SIG-M5 treated with dmso at 0.1 percent for 504 hours (cell line): Measurements from ENCODE around the gene ITGBL1.

Source experiments
- DNase-seq: peaks from one replicate; lab custom pipeline; 2025; ENCODE audit not compliant: unreplicated experiment; lab: John Stamatoyannopoulos, UW

ITGBL1 gene

GRCh38 chr13:101736566-101736965 lies 284.1 kb downstream of the ITGBL1 start:
- no peak for DNase-seq

DNA sequence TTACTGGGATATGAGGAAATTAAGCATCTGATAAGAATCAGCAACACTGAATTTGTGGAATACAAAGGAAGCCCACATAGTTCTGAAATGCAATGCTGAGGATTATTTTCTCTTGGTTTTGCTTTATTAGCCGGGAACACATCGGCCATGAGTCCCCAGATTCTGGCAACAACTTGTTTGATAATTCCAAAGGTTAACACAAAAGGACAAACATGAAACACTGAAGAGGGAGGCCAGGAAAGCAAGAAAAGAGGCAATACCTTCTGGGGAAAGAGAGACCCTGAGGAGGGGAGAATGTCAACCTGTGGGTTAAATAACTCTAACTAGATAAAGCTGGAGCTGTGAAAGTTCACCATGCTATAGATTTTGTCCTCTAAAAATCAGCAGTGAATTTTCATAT lies 285.9 kb downstream of the ITGBL1 start:
- no peak for DNase-seq

DNA sequence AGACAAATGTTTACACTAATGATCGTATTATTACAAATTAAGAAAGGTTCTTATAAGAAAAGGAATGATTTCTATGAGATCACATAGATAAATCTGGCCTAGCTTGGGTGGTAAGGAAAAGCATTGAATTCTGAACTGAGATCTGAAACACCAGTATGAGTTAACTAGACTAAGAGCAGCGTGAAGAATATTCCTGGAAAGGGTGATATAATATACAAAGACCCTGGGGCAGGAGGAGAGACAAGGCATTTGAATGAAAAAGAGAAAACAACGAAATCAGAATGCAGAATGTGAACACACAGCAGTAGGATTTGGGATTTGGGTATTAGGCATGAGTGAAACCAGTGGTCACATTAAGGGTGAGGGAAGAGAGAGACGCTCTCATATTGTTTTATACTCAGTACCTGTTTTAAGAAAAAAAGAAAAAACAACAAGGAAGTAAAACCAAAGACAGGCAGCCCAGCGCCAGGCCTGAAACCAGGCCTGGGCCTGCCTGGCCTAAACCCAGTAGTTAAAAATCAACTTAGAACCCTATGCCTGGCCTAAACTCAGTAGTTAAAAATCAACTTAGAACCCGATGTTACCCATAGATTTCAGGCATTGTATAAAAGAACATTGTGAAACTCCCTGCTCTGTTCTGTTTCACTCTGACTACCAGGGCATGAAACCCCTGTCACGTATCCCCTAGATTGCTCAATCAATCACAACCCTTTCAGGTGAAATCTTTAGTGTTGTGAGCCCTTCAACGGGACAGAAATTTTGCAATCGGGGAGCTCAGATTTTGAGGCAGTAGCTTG lies 287.1 kb downstream of the ITGBL1 start:
- no peak for DNase-seq

- no peak for DNase-seq
Observed at GRCh38 chr13:101746513-101746912, 294.0 kb downstream of the ITGBL1 start.

GRCh38 chr13:101747039-101747438 lies 294.6 kb downstream of the ITGBL1 start:
- DNase-seq = no peak

DNA sequence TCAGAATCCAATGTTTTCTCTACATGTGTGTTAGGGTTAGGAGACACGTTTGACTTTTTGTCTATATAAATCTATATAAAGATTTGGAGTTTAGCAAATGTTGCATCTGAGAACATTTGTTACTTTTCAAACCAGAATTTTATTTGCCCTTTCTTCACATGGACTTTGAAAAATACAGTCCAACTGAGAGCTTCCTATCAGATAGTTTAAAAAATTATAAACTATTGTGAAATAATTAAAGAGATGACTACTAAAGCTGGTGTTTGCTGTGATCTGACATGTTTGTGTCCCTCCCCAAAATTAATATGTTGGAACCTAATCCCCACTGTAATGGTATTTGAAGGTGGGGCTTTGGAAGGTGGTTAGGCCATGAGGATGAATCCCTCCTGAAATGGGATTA lies 297.1 kb downstream of the ITGBL1 start:
- no peak for DNase-seq

DNA sequence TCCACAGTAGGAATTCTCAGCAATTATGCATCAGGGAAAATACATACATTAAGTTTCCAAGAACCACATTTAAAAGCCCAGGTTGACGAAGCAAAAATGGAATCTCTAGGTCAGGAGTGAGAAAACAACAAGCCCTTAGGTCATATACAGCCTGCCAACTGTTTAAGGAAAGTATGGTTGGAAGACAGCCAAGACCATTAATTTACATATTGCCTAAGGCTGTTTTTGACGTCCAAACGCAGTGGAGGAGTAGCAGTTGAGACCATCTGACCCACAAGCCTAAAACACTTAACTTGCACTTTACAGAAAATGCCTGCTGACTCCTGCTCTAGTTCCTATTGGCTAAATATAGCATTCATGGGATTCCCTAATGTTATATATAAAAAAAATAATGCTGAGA lies 299.0 kb downstream of the ITGBL1 start:
- DNase-seq = no peak

DNA sequence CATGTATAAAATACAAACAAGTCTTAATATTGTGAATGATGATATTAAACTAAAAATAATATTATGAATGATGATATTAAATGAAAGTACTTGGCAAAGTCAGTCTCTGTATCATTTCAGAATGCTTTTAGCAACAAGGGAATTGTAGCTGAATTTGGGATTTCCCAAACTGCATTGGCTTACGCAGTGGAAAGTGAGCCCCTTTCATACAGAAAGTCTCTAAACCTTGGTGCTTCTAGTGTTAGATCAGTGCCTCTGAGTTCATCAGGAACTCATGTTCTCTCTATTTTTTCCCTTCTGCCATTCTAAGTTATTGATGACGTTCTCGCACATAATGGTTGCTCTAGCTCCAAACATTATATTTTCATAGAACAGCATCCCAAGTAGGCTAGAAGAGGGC lies 300.0 kb downstream of the ITGBL1 start:
- DNase-seq = no peak

GRCh38 chr13:101755228-101755887 lies 302.9 kb downstream of the ITGBL1 start:
- no peak for DNase-seq

DNA sequence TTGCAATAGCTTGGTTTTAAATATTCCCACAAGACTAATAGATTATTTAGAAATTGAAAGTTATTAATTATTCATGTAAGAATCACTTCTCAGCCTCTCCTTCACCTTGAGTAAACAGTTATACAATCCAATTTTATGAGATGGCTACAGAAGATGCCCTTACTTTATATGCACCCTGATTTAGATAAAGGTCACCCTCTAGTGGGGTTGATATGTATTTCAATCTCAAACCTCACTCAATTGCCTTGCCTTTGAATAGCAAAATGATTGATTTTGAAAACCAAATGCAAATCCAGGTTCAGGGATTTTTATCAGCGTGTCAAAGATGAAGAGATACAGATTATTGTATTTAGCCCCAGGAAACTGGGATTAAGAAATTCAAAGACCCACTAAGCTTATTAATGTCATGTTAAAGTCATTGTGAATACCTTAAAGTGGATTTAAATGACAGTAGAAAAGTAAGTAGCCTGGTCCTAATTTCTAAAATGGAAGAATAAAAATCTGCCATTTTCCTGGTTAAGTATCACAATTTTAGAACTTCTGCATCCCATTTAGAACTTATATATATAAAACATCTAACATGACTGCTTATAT lies 305.1 kb downstream of the ITGBL1 start:
- DNase-seq = peak; percentile 14

- no peak for DNase-seq
Observed at GRCh38 chr13:101763191-101763590, 310.7 kb downstream of the ITGBL1 start.
